ENCODE measurements around the gene LIX1. TPM values are rescaled to one million over a fixed set of nuclear protein-coding genes. Genes with fewer than 3 reads are reported as not detected.

Gene LIX1
- polyA plus RNA-seq, 1 donor from 2014 or later, result 1.9 TPM

GRCh38 chr5:97134634-97135033 is 7.8 kb downstream of the LIX1 start:
- H3K9me3 ChIP-seq (ENCODE audit: low read length), result no peaks in the 10 kb centered on the region
- no peaks in the 10 kb centered on the region for H3K27me3 ChIP-seq (ENCODE audit: insufficient read depth, low read depth, low read length)
- H4K20me1 ChIP-seq (ENCODE audit: insufficient read depth), result no peaks in the 10 kb centered on the region
- peaks cover 21% of the 10 kb centered on the region for H3K79me2 ChIP-seq (replicated peaks; ENCODE audit: insufficient read depth, low read length)
- H3F3A ChIP-seq (ENCODE audit: insufficient read depth, low read length, poor library complexity, severe bottlenecking), result no peaks in the 10 kb centered on the region
- no peak overlapping the region for H2AFZ ChIP-seq (ENCODE audit: low read depth, low read length)
- TF ChIP-seq RAD21 (conservative IDR thresholded peaks at IDR 0.05) (no peak), MXI1 (conservative IDR thresholded peaks at IDR 0.05; ENCODE audit: poor library complexity, severe bottlenecking) (no peak), EZH2 (IDR thresholded peaks at IDR 0.05; ENCODE audit: borderline replicate concordance, insufficient read depth, low read length, poor library complexity, severe bottlenecking) (no peak), POLR2AphosphoS5 (IDR thresholded peaks at IDR 0.05) (no peak), EP300 (conservative IDR thresholded peaks at IDR 0.05; ENCODE audit: poor library complexity, severe bottlenecking) (no peak)
- TF ChIP-seq, protein P1, sequence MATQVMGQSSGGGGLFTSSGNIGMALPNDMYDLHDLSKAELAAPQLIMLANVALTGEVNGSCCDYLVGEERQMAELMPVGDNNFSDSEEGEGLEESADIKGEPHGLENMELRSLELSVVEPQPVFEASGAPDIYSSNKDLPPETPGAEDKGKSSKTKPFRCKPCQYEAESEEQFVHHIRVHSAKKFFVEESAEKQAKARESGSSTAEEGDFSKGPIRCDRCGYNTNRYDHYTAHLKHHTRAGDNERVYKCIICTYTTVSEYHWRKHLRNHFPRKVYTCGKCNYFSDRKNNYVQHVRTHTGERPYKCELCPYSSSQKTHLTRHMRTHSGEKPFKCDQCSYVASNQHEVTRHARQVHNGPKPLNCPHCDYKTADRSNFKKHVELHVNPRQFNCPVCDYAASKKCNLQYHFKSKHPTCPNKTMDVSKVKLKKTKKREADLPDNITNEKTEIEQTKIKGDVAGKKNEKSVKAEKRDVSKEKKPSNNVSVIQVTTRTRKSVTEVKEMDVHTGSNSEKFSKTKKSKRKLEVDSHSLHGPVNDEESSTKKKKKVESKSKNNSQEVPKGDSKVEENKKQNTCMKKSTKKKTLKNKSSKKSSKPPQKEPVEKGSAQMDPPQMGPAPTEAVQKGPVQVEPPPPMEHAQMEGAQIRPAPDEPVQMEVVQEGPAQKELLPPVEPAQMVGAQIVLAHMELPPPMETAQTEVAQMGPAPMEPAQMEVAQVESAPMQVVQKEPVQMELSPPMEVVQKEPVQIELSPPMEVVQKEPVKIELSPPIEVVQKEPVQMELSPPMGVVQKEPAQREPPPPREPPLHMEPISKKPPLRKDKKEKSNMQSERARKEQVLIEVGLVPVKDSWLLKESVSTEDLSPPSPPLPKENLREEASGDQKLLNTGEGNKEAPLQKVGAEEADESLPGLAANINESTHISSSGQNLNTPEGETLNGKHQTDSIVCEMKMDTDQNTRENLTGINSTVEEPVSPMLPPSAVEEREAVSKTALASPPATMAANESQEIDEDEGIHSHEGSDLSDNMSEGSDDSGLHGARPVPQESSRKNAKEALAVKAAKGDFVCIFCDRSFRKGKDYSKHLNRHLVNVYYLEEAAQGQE (IDR thresholded peaks at IDR 0.05; ENCODE audit: borderline replicate concordance), result no peak
- H3K9ac ChIP-seq (ENCODE audit: low read length), result no peak overlapping the region
- no peak overlapping the region for H3K27ac ChIP-seq (ENCODE audit: low read length)
- no peak overlapping the region for H3K4me2 ChIP-seq (ENCODE audit: low read length)
- H3K36me3 ChIP-seq (ENCODE audit: insufficient read depth, low read length), result no peaks in the 10 kb centered on the region
- H3K9me2 ChIP-seq (ENCODE audit: insufficient read depth, low read length), result no peaks in the 10 kb centered on the region
- H3K4me3 ChIP-seq (ENCODE audit: low read length), result no peak overlapping the region

GRCh38 chr5:97133101-97133500 is 9.3 kb downstream of the LIX1 start:
- no peak overlapping the region for H3K9ac ChIP-seq (ENCODE audit: low read length)
- H3K79me2 ChIP-seq (replicated peaks; ENCODE audit: insufficient read depth, low read length), result peaks cover 13% of the 10 kb centered on the region
- no peaks in the 10 kb centered on the region for H3K27me3 ChIP-seq (ENCODE audit: insufficient read depth, low read depth, low read length)
- H3F3A ChIP-seq (ENCODE audit: insufficient read depth, low read length, poor library complexity, severe bottlenecking), result no peaks in the 10 kb centered on the region
- no peaks in the 10 kb centered on the region for H3K36me3 ChIP-seq (ENCODE audit: insufficient read depth, low read length)
- H2AFZ ChIP-seq (ENCODE audit: low read depth, low read length), result no peak overlapping the region
- TF ChIP-seq, protein P1 (IDR thresholded peaks at IDR 0.05; ENCODE audit: borderline replicate concordance), result no peak
- TF ChIP-seq EZH2 (IDR thresholded peaks at IDR 0.05; ENCODE audit: borderline replicate concordance, insufficient read depth, low read length, poor library complexity, severe bottlenecking) (no peak), MXI1 (conservative IDR thresholded peaks at IDR 0.05; ENCODE audit: poor library complexity, severe bottlenecking) (no peak), TAF1 (IDR thresholded peaks at IDR 0.05; ENCODE audit: low read depth) (no peak), EP300 (conservative IDR thresholded peaks at IDR 0.05; ENCODE audit: poor library complexity, severe bottlenecking) (no peak), SMC3 (conservative IDR thresholded peaks at IDR 0.05; ENCODE audit: poor library complexity) (no peak), RAD21 (conservative IDR thresholded peaks at IDR 0.05) (no peak)
- TF ChIP-seq, protein P2, sequence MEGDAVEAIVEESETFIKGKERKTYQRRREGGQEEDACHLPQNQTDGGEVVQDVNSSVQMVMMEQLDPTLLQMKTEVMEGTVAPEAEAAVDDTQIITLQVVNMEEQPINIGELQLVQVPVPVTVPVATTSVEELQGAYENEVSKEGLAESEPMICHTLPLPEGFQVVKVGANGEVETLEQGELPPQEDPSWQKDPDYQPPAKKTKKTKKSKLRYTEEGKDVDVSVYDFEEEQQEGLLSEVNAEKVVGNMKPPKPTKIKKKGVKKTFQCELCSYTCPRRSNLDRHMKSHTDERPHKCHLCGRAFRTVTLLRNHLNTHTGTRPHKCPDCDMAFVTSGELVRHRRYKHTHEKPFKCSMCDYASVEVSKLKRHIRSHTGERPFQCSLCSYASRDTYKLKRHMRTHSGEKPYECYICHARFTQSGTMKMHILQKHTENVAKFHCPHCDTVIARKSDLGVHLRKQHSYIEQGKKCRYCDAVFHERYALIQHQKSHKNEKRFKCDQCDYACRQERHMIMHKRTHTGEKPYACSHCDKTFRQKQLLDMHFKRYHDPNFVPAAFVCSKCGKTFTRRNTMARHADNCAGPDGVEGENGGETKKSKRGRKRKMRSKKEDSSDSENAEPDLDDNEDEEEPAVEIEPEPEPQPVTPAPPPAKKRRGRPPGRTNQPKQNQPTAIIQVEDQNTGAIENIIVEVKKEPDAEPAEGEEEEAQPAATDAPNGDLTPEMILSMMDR (IDR thresholded peaks at IDR 0.05; ENCODE audit: poor library complexity, severe bottlenecking), result no peak
- H3K4me3 ChIP-seq (ENCODE audit: low read length), result no peak overlapping the region
- H3K27ac ChIP-seq (ENCODE audit: low read length), result no peak overlapping the region
- H3K9me2 ChIP-seq (ENCODE audit: insufficient read depth, low read length), result no peaks in the 10 kb centered on the region
- H3K4me2 ChIP-seq (ENCODE audit: low read length), result no peak overlapping the region
- H3K9me3 ChIP-seq (ENCODE audit: low read length), result no peaks in the 10 kb centered on the region
- no peaks in the 10 kb centered on the region for H4K20me1 ChIP-seq (ENCODE audit: insufficient read depth)

Data from neural cell (in vitro differentiated cells).